OCI-M1 (cell line): ENCODE data around the gene ZMYND19.
"Not testable (repeated sequence)": the region's sequence is repeated elsewhere in the genome, so short reads cannot be mapped to it uniquely, and the experiment has no call there.

ENCODE experiments used
- DNase-seq: peaks from one replicate; lab custom pipeline; 2025; lab: John Stamatoyannopoulos, UW

Gene ZMYND19

DNA sequence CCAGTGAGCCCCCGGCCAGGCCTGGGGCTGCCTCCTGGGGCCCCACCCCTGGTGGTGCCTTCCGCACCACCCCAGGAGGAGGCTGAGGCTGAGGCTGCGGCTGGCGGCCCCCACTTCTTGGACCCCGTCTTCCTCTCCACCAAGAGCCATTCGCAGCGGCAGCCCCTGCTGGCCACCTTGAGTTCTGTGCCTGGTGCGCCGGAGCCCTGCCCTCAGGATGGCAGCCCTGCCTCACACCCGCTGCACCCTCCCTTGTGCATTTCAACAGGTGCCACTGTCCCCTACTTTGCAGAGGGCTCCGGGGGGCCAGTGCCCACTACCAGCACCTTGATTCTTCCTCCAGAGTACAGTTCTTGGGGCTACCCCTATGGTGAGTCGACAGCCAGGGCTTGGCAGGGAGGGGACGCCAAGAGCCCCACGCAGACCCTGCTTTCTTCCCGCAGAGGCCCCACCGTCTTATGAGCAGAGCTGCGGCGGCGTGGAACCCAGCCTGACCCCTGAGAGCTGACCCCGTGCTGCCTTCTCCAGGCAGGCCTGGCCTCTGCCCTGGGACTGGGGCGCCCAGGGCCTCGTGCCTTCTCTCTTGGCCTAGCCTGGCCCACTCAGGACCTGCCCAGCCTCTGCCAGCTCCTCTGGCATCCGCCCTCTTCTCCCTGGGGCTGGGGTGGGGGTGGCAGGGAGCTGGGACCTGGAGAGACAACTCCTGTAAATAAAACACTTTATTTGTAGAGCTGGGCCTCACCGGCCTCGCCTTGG is 24.5 kb upstream of the ZMYND19 start:
- no peak for DNase-seq

DNA sequence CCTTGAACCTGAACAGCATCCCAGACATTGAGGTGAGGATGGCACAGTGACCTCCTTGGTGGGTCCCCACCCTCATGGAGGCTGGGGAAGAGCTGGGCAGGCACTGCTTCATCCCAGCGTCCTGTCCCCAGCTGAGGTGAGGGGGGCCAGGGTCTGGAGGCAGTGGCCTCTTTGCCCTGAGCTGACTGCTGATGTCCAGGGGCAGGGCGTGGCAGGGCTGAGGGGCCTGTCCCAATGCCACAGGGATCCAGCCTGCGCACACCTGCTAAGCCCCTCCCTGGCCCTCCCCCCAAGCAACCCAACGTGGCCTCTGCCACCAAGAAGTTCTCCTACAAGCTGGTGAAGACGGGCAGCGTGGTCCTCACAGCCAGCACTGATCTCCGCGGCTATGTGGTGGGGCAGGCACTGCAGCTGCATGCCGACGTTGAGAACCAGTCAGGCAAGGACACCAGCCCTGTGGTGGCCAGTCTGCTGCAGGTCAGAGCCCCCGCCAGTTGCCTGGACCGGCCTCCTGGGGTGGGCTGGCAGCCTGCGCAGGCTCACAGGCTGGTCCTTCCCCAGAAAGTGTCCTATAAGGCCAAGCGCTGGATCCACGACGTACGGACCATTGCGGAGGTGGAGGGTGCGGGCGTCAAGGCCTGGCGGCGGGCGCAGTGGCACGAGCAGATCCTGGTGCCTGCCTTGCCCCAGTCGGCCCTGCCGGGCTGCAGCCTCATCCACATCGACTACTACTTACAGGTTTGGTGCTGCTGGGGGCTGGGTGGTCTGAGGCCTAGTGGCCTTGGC is 23.6 kb upstream of the ZMYND19 start:
- DNase-seq, result no peak

DNA sequence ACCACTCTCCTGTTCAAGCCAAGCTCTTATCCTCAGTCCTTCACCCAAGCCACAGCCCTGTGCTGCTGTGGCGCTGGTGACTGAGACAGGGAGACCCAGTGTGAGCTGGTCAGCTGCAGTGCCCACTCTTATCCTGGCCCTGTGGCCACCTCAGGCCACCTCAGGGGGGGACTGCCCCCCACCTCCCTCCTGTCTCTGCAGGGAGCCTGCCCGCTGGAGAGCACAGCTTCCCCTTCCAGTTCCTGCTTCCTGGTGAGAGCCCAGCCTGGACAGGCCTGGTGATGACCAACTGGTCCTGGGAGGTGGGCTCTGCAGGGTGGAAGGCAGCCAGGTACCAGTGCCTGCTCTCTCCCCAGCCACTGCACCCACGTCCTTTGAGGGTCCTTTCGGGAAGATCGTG is 22.9 kb upstream of the ZMYND19 start:
- no peak for DNase-seq

DNA sequence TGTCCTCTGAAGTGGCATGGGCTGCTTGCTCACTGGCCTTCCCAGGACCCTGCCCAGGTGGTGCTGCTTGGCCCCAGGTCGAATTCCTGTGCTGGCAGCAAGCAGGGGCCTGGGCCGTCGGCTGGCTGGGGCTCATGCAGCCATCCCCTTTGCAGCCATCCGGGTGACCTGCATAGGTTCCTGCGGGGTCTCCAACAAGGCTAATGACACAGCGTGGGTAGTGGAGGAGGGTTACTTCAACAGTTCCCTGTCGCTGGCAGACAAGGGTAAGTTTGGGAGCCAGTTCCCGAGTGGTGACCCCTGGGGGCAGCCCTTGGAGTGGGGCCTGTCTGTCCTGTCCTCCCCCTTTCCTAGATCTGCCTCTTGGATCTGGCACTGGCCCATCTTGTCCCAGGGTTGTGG is 22.4 kb upstream of the ZMYND19 start:
- no peak for DNase-seq

DNA sequence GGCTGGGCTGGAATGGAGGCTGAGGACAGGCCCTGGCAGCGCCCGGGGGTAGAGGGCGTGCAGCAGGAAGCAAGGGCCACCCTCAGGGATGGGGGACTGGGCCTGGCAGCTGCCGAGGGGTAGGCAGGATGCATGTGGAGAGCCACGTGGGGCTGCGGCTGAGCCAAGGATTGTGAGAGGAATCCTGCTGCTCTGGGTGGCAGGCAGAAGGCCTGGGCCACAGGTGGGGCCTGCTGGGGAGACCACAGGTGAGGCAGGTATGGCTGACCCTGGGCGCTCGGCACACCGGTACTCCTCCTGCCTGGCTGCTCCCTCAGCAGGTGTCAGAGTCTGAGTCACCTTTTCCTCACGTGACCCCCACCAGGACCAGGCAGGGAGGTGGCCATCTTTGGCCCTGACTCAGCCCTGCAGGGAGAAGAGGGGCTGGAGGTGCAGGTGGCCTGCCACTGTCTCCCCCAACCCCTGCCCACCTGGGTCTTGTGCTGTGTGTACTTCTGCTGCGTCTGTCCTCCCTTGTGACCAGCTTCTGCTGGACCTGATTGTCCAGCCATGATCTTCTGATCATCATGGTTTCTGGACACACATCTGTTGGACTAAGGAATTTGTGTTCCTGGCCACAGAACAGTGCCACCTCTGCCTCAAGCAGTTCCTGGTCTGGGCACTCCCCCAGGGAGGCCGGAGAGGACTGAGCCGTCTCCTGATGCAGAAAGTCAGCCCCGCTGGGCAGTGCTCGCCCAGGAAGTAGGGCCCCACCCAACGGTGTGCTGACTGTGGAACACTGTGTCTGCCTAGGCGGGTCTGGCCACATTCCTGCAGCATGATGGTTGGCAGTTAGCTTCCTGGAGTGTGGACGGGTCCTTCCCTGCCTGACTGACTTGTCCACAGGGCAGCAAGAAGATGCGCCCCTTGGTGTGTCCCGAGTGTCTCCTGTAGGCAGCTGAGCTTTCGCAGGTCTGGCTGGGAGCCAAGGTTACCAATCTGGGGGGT is 21.6 kb upstream of the ZMYND19 start:
- DNase-seq, result no peak

DNA sequence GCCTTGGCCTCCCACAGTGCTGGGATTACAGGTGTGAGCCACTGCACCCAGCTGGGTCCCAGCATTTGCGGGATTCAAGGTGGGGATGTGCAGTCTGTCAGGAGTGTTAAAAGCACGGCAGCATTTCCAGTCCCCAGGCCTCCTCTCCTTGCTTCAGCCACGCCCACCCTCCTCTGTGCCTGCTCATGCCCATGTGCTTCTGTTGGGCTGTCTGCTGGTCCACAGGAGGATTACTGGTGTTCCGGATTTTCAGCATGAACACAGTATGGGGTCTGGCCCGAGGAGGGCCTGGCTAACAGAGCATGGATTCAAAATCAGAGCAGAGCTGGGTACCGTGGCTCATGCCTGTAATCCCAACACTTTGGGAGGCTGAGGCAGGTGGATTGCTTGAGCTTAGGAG is 20.6 kb upstream of the ZMYND19 start:
- DNase-seq, result no peak

DNA sequence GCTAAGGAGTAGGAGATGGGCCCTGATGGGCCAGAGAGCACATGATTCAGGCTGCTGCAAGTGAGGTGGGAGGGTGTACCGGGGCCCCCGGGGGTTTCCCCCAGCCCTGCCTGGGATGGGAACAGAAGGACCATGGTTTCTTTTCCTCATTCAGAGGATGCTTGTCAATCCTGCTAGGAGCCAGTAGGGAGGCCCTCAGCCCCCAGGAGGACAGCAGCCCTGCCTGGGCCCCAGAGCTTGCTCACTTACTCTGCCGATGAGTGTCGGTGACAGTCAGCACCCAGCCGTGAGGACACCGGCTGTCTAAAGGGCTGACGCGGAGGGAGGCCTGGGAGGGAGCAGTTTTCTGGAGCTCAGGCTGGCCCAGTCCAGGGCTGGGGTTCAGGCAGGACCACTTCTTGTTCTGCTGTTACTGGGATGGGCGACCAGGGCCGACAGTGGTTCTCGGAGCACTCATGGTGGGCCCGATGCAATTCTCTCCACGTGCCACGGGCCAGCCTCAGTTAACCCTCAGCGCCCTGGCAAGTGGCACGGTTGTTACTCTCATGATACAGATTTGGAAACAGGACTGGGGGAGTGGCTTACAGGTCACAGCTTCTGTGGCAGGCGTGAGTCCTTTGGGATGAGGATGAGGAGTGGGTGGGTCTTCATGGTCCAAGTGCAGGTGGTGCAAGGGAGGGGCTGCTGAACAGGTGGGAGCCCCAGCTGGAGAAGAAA is 17.0 kb upstream of the ZMYND19 start:
- no peak for DNase-seq

GRCh38 chr9:137606734-137607138 is 16.4 kb upstream of the ZMYND19 start:
- no peak for DNase-seq

GRCh38 chr9:137606005-137606621 is 15.8 kb upstream of the ZMYND19 start:
- no peak for DNase-seq

DNA sequence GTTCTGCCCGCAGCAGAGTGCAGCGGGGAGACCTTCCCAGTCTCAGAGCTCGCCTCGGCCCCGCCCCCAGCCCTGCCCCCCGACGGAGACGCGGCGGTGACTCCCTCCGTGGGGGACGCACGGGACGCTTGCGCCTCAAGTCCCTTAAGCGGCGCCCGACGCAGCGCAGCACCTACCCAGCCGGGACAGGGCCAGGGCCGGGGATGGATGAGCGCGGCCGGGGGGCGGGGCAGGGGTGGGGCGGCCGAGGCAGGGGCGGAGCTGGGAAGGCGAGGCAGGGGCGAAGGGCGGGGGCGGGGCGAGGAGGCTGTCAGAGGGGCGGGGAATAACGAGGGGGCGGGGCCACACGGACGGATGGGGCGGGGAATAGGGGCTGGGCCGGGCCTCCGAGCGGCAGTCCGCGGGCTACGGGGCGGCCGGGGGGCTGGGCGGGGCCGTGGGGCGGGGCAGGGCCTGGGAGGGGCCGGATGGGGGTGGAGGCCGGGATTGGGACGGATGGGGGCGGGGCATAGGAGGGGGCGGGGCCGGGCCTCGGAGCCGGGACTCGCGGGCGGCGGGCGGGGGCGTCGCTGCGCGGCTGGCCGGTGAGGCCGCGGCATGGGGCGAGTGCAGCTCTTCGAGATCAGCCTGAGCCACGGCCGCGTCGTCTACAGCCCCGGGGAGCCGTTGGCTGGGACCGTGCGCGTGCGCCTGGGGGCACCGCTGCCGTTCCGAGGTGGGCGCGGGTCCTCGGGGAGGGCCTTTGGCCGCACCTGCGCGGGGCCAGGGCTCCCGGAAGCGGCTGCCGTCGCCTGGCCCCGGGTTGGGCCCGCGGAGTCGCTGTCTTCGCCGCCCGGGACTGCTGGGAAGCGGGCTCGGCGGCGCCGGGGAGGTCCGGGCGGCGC is 15.1 kb upstream of the ZMYND19 start, which contains the start of gene ARRDC1:
TSS of gene ARRDC1 (plus strand) at position 566 of the 884 bp plus-strand sequence. CDS start at position 598, 32 bp downstream.
- peak; percentile 91 for DNase-seq

DNA sequence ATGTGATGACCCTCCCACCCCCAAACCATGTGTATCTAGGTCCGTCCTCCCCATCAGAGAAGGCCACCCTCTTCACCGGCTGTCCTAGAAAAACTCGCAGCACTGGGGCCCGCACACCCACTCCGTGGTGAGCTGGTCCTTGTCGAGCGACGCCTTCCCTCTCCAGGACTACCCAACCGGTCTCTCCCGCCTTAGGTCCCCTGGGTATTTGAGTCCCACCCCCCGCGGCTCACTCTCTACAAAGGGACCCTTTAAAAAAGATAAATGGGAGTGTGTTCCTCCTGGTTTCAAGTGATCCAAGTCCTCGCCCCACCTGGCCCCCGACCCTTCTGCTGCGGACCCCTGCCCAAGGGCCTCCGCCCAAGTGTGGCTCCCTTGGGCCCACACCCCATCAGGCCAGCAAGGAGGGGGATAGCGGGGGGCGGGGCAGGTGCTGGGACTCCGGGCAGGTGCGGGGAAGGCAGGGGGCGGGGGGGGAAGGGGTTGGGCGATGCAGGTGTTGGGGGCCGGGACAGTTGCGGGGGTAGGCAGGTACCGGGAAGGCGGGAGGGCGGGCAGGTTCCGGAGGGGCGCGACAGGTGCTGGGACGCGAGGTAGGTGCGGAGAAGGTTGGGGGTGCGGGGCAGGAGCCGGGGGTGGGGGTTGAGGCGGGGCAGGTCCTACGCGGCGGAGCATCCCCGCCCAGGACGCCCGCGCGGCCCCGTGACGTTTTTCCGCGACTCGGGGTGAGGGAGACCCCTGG is 14.2 kb upstream of the ZMYND19 start:
- no peak for DNase-seq

GRCh38 chr9:137603879-137604278 is 13.6 kb upstream of the ZMYND19 start:
- no peak for DNase-seq

- DNase-seq, result peak; percentile 48
These were observed 12.3 kb upstream of the ZMYND19 start for GRCh38 chr9:137602661-137603060.

DNA sequence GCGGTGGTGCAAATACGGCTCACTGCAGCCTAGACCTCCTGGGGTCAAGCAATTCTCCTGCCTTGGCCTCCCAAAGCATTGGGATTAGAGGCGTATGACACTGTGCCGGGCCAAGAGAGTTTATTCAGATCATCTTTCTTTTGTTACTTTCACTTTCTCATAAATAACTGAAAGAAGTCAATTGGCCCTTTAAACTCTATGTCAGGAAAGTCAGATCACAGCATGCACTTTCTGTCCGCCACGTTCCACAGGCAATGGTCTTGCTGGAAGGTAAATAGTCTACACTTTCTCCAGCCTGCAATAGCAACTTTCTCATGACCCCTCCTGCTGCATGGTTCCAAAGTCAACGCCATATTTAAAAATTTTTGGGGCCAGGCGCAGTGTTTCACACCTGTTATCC is 8.6 kb upstream of the ZMYND19 start:
- DNase-seq, result no peak

DNA sequence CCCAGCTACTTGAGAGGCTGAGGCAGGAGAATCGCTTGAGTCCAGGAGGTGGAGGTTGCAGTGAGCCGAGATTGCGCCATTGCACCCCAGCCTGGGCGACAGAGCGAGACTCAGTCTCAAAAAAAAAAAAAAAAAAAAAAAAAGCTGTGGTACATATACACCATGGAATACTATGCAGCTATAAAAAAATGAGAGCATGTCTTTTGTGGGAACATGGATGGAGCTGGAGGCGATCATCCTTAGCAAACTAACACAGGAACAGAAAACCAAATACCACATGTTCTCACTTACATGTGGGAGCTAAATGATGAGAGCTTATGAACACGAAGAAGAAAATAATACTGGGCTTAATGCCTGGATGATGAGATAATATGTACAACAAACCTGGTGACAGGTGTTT is 6.3 kb upstream of the ZMYND19 start:
- DNase-seq, result not testable (repeated sequence)

- no peak for DNase-seq
These were observed 2.9 kb upstream of the ZMYND19 start for GRCh38 chr9:137593176-137593575.

GRCh38 chr9:137592767-137593166 is 2.5 kb upstream of the ZMYND19 start:
- DNase-seq, result no peak

DNA sequence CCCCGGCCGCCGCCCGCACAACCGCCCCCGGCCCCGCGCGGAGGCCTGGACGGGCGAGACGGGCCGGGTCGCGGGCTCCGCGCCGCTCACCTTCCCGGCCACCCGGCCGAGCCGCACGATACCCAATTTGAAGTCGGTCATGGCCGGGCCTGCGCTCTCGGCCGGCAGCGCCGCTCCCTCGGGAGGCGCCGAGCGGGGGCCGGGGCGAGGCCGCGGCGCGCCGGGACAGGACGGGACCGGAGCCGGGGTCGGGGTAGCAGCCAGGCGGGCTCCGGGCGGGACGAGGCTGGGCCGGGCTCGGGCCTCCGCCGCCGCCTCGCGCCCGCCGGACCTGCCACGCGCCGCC is 216 bp downstream of the ZMYND19 start:
- no peak for DNase-seq

- DNase-seq, result peak; percentile 16
These were observed 730 bp downstream of the ZMYND19 start for GRCh38 chr9:137589441-137590122.
